Keratinocyte (primary cell): ENCODE measurements around the gene RBMX2. TPM values are rescaled to one million over a fixed set of nuclear protein-coding genes. Genes with fewer than 3 reads are reported as not detected.

Experiments
- DNase-seq: peaks from one replicate; pipeline ENCODE4 v3.0.0-alpha.2; 2011; ENCODE audit warnings: low read depth, missing footprints, low spot score
- FAIRE-seq: peaks from 2 replicates; lab custom pipeline; 2011; peaks lifted over from hg19 to GRCh38; lab: Jason Lieb, UNC
- H2AFZ ChIP-seq: 2 replicates; pipeline ENCODE4 v1.6.0; 2012; ENCODE audit warnings: low read length, control low read depth, inconsistent platforms; ENCODE audit not compliant: control insufficient read depth
- H3K27ac ChIP-seq: 2 replicates; pipeline ENCODE4 v1.5.1; 2011; ENCODE audit warnings: low read length; ENCODE audit not compliant: control insufficient read depth, insufficient read depth
- H3K27me3 ChIP-seq: 3 replicates; pipeline ENCODE4 v1.6.0; 2011; ENCODE audit warnings: low read length; ENCODE audit not compliant: control insufficient read depth, insufficient read depth; ENCODE audit errors: extremely low read depth
- H3K36me3 ChIP-seq, 2 experiments: 2 replicates in 1 of 2; 3 replicates in 1 of 2; pipeline ENCODE4 v1.5.1; 2011; ENCODE audit warnings: low read length in 2 of 2, mild to moderate bottlenecking in 1 of 2; ENCODE audit not compliant: control insufficient read depth in 2 of 2, insufficient read depth in 2 of 2; ENCODE audit errors: extremely low read depth in 1 of 2
- H3K4me1 ChIP-seq: 3 replicates; pipeline ENCODE4 v1.5.1; 2011; ENCODE audit warnings: low read length; ENCODE audit not compliant: control insufficient read depth, insufficient read depth; ENCODE audit errors: extremely low read depth
- H3K4me2 ChIP-seq: 3 replicates; pipeline ENCODE4 v1.6.0; 2011; ENCODE audit warnings: low read depth, low read length; ENCODE audit not compliant: control insufficient read depth, insufficient read depth; ENCODE audit errors: extremely low read depth
- H3K4me3 ChIP-seq, 3 experiments: fragments of 200-600 bp in 1 of 3; sonication (generic) in 1 of 3; 2 replicates in 2 of 3; 3 replicates in 1 of 3; pipeline ENCODE4 v1.5.1; 2011 to 2016; ENCODE audit warnings: low read length in 3 of 3, mild to moderate bottlenecking in 3 of 3, control low read depth in 2 of 3, inconsistent platforms in 1 of 3, low read depth in 1 of 3, mixed read lengths in 1 of 3, mixed run types in 1 of 3, moderate library complexity in 1 of 3; ENCODE audit not compliant: control insufficient read depth in 2 of 3, insufficient read depth in 2 of 3; ENCODE audit errors: extremely low read depth in 1 of 3
- H3K79me2 ChIP-seq: 2 replicates; pipeline ENCODE4 v1.6.0; 2012; ENCODE audit warnings: low read length; ENCODE audit not compliant: control insufficient read depth, insufficient read depth
- H3K9ac ChIP-seq: 3 replicates; pipeline ENCODE4 v1.6.0; 2011; ENCODE audit warnings: low read length; ENCODE audit not compliant: control insufficient read depth, insufficient read depth; ENCODE audit errors: extremely low read depth
- H3K9me1 ChIP-seq: 3 replicates; pipeline ENCODE4 v1.6.0; 2011; ENCODE audit warnings: low read length; ENCODE audit not compliant: control insufficient read depth, insufficient read depth; ENCODE audit errors: extremely low read depth
- H3K9me3 ChIP-seq: 2 replicates; pipeline ENCODE4 v1.5.1; 2012; ENCODE audit warnings: low read depth, low read length; ENCODE audit not compliant: control insufficient read depth
- H4K20me1 ChIP-seq: 3 replicates; pipeline ENCODE4 v1.6.0; 2011; ENCODE audit warnings: low read length; ENCODE audit not compliant: control insufficient read depth, insufficient read depth; ENCODE audit errors: extremely low read depth
- EZH2 ChIP-seq: IDR thresholded peaks from one replicate; pipeline ENCODE4 v1.6.1; 2012; ENCODE audit warnings: inconsistent platforms, mild to moderate bottlenecking, low read length, moderate library complexity
- dilution Hi-C: fragments of 300-500 bp; cut with MboI; formaldehyde crosslinking; loops from one replicate; pipeline ENCODE4 v1.7.0; 2020; ENCODE audit warnings: low sequenced_read_pairs; ENCODE audit not compliant: extremely low pct_ligation_motif_present
- polyA plus RNA-seq, 5 experiments: library from polyadenylated mRNA; depleted of rRNA in 3 of 5; stranded (reverse) in 3 of 5; stranded (forward) in 1 of 5; unstranded in 1 of 5; fragments of >200 nt; gene quantifications; 1 replicate in 1 of 5; 2 replicates in 3 of 5; 3 replicates in 1 of 5; pipeline versions ENCODE4 v1.2.1 to v1.2.3, GENCODE V29; 2011 to 2012; ENCODE audit warnings: missing spikeins in 2 of 5, low read depth in 1 of 5, low replicate concordance in 1 of 5
- TF ChIP-seq, protein P1 (sequence below), 3 experiments: IDR thresholded peaks in 1 of 3; conservative IDR thresholded peaks in 1 of 3; optimal IDR thresholded peaks in 1 of 3; 2 replicates in 2 of 3; 3 replicates in 1 of 3; pipeline versions ENCODE3 to v1.5.1; 2011; ENCODE audit warnings: low read length in 3 of 3, mild to moderate bottlenecking in 3 of 3, moderate library complexity in 2 of 3, control low read depth in 1 of 3, inconsistent platforms in 1 of 3; ENCODE audit not compliant: insufficient read depth in 2 of 3; ENCODE audit errors: extremely low read depth in 1 of 3

The RBMX2 gene
- polyA plus RNA-seq, 1 donor (not counting 4 experiments of a cell fraction or from before 2014, with no cell fraction given), result 22.3 TPM

DNA sequence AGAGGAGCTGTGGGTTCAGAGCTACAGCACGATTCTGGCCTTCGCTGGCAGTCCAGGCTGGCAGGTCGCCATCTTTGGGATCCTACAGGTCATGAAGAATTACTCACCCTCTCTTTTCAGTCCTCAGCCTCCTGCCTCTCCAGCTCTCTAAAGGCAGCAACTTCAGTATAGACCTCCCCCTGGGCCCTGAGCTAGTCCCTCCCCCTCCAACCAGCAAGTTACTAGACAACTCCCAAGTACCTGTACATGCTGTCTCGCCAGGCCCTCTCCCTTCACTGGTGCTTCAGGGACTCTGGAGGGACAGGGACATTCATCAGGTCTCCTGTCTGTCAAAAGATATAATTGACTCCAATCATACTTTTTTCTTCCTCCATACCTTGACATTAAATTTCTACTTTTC, 16.3 kb upstream of the RBMX2 start, which contains the start of gene GPR119:
GPR119 (minus strand) TSS at position 155 of the 400 bp plus-strand sequence. CDS start 227 bp downstream, outside the sequence.
- Histone ChIP-seq H3K9ac (no peak within 1 kb of the TSS), H3K9me1 (no peaks in the 10 kb centered on the region), H2AFZ (no peak within 1 kb of the TSS), H3K27ac (no peak within 1 kb of the TSS), H4K20me1 (no peaks in the 10 kb centered on the region), H3K27me3 (no peaks in the 10 kb centered on the region), H3K4me2 (no peak within 1 kb of the TSS), H3K36me3 (no peaks in the 10 kb centered on the region), H3K9me3 (no peaks in the 10 kb centered on the region), H3K4me1 (no peaks in the 10 kb centered on the region), H3K79me2 (no peaks in the 10 kb centered on the region), H3K4me3 (no peak within 1 kb of the TSS)
- FAIRE-seq, result no peak
- no peak for DNase-seq
- no peak for TF ChIP-seq EZH2
- TF ChIP-seq, protein P1, sequence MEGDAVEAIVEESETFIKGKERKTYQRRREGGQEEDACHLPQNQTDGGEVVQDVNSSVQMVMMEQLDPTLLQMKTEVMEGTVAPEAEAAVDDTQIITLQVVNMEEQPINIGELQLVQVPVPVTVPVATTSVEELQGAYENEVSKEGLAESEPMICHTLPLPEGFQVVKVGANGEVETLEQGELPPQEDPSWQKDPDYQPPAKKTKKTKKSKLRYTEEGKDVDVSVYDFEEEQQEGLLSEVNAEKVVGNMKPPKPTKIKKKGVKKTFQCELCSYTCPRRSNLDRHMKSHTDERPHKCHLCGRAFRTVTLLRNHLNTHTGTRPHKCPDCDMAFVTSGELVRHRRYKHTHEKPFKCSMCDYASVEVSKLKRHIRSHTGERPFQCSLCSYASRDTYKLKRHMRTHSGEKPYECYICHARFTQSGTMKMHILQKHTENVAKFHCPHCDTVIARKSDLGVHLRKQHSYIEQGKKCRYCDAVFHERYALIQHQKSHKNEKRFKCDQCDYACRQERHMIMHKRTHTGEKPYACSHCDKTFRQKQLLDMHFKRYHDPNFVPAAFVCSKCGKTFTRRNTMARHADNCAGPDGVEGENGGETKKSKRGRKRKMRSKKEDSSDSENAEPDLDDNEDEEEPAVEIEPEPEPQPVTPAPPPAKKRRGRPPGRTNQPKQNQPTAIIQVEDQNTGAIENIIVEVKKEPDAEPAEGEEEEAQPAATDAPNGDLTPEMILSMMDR (optimal IDR thresholded peaks at IDR 0.05 in 1 of 3, IDR thresholded peaks at IDR 0.05 in 1 of 3, conservative IDR thresholded peaks at IDR 0.05 in 1 of 3; ENCODE audit: extremely low read depth in 1 of 3, insufficient read depth in 2 of 3, low read length in 3 of 3), result no peak
- dilution Hi-C loops, result no loop called here

DNA sequence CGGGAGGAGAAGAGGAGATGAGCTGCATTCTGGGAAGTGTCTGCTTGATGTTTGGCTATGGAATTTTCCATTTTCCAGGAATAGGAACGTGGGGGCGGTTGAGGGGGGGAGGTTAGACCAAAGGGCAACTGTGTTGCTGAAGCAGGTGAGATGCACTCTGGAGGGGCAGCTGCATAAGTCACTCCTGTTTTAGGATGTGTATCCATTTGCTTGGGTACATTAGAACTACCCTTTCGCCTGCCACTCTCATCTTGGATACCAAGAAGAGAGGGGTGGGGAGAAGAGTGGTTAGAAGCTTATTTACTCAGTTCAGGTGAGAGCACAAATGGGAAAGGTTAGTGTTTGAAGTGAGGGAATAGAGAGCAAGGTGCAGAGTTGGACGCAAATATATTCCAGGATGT, 15.4 kb upstream of the RBMX2 start:
- DNase-seq, result no peak
- Histone ChIP-seq H3K27me3 (no peaks in the 10 kb centered on the region), H3K79me2 (no peaks in the 10 kb centered on the region), H3K9me1 (no peaks in the 10 kb centered on the region), H3K9ac (no peak overlapping the region), H4K20me1 (no peaks in the 10 kb centered on the region), H3K27ac (no peak overlapping the region), H2AFZ (no peak overlapping the region), H3K4me2 (no peak overlapping the region), H3K4me3 (no peak overlapping the region), H3K9me3 (no peaks in the 10 kb centered on the region), H3K4me1 (no peaks in the 10 kb centered on the region), H3K36me3 (no peaks in the 10 kb centered on the region)
- no peak for FAIRE-seq
- TF ChIP-seq, protein P1 (optimal IDR thresholded peaks at IDR 0.05 in 1 of 3, IDR thresholded peaks at IDR 0.05 in 1 of 3, conservative IDR thresholded peaks at IDR 0.05 in 1 of 3; ENCODE audit: extremely low read depth in 1 of 3, insufficient read depth in 2 of 3, low read length in 3 of 3), result no peak
- dilution Hi-C loops, result no loop called here
